GM12891 (cell line): Measurements from ENCODE around the gene GLTP.

Experiments
- DNase-seq: peaks from one replicate; pipeline ENCODE4 v3.0.0; 2011; ENCODE audit warnings: low spot score; ENCODE audit not compliant: insufficient read length
- FAIRE-seq: peaks from 2 replicates; lab custom pipeline; 2011; peaks lifted over from hg19 to GRCh38; lab: Jason Lieb, UNC
- PAX5 ChIP-seq: IDR thresholded peaks from 2 replicates; pipeline ENCODE4 v1.6.1; 2011; ENCODE audit warnings: low read length, moderate library complexity, mild to moderate bottlenecking; ENCODE audit not compliant: insufficient read depth, severe bottlenecking
- POLR2A ChIP-seq: IDR thresholded peaks from 2 replicates; pipeline ENCODE4 v1.6.1; 2011; ENCODE audit warnings: low read depth, low read length, control low read depth
- POLR2AphosphoS5 ChIP-seq: IDR thresholded peaks from 2 replicates; pipeline ENCODE4 v1.6.1; 2011; ENCODE audit warnings: low read depth, low read length, control low read depth
- POU2F2 ChIP-seq: IDR thresholded peaks from 2 replicates; pipeline ENCODE4 v1.6.1; 2011; ENCODE audit warnings: low read depth, mild to moderate bottlenecking, control low read depth, low read length, moderate library complexity
- SPI1 ChIP-seq: IDR thresholded peaks from 2 replicates; pipeline ENCODE4 v1.6.1; 2011; ENCODE audit warnings: low read depth, low read length, control low read depth
- TAF1 ChIP-seq: IDR thresholded peaks from 2 replicates; pipeline ENCODE4 v1.6.1; 2011; ENCODE audit warnings: low read depth, low read length, control low read depth

Gene GLTP

DNA sequence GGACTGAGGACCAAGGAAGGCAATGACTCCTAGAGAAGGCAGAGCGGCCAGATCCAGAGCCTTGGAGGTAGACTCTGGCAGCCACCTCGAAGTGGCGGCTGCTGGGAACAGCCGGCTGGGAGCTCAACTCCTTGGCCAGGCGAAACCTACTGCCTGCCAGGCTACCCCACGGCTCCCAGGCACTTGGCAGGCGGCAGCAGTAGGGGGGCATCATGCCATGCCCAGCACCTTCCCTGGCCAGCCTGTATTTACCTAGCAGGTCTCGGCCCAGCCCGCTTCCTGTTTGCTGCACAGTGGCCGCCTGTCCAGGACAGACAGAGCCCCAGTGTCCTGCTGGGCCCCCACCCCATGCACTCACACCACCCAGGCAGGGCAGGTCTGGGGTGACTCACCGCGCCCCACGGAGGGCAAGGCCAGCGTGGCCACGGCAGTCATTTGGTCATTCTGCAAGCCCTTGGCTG, 57.4 kb downstream of the GLTP start:
- FAIRE-seq, result no peak
- no peak for DNase-seq
- no peak for TF ChIP-seq POLR2A
- no peak for TF ChIP-seq PAX5
- no peak for TF ChIP-seq POU2F2
- TF ChIP-seq TAF1, result no peak
- TF ChIP-seq SPI1, result no peak
- TF ChIP-seq POLR2AphosphoS5, result no peak

DNA sequence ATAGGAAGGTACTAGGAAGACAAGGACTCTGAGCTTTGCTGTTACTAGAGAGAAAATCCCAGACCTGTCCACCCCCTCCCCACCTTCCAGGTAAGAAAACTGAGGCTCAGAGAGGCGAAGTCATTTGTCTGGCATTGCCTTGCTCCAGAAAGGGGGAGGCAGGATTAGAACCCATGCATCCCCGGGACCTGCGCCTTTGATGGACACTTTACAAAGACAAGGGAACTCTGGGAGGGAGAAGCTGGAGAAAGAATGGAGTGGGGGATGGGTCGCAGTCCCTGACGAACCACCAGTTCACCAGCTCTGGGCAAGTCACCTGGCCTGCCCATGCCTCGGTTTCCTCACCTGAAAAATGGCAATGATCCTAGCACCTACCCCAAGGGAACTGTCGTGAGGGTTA, 57.9 kb downstream of the GLTP start:
- DNase-seq (no peak), FAIRE-seq (no peak)
- TF ChIP-seq SPI1 (no peak), POLR2AphosphoS5 (no peak), POLR2A (no peak), TAF1 (no peak), POU2F2 (no peak), PAX5 (no peak)

DNA sequence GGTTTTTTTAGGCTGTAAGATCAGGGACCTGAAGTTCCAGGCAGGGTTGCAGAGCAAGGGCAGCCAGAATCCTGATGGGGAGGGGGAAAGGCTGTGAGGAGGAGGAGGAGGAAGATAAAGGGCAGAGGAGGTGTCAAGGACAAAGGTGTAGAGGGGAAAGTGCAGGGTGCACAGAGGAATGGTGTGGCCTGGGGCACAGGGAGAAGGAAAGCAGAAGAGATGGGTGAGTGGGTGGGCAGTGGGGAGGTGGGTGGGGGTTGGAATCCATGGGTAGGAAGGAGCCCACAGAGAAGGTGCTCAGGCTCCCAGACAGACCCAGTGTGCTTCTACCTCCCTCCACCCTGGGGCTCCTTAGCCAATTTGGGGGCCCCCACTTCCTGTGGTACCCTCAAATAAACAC, 58.4 kb downstream of the GLTP start:
- FAIRE-seq, result no peak
- no peak for DNase-seq
- TF ChIP-seq POLR2AphosphoS5, result no peak
- TF ChIP-seq POLR2A, result no peak
- no peak for TF ChIP-seq PAX5
- TF ChIP-seq POU2F2, result no peak
- TF ChIP-seq SPI1, result no peak
- no peak for TF ChIP-seq TAF1

DNA sequence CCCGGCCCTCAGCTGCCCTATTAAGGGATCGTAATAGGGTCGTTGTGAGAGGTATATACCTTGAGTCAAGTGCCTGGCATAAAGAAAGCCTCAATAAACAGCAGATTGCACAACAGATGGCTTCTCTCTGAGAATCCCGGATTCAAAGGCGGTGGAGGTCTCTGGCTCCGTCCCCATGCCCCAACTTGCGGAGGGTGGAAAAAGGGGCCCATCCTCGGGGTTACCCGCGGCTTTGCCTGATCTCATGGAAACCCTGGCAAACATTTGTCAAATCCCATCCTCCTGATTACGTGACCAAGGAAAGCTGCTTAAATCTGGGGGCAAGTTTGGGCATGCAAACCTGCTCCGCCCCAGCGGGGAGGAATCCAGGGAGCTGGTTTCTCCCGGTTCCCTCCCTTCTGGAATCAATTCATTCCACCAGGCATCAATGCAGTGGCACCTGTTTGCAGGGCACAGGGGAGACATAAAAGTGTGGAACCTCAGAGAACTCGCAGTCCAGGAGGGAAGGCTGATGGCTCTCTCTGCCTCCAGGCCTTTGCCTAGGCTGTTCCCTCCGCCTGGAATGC, 59.4 kb downstream of the GLTP start:
- DNase-seq (no peak), FAIRE-seq (no peak)
- TF ChIP-seq POU2F2, result no peak
- TF ChIP-seq TAF1, result no peak
- no peak for TF ChIP-seq PAX5
- TF ChIP-seq SPI1, result no peak

DNA sequence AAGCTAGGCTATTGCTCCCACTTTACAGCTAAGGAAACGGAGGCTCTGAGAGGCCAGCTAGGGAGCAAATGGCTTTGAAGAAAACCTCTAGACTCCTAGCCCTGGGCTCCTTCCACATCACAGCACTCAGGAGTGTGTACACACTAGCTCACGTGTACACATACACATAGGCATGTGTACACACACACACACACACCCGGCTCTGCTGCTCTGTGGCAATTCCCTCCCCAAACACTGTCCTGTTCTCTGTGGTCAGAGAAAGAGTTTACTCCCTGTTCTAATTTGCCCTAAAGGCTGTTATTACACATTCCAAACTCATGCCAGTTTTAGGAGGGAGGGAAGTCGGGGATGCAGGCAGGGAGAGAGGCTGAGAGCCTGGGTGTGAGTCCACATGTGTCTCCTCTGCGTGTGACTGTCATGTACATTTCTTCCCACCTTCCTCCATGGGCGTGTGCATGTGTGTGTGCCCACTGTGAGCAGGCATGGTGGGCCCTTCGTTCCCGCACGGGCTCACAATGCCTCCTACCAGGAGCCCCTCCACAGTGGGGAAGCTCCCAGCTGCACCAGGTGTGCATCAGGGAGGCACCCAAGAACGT, 61.3 kb downstream of the GLTP start:
- no peak for FAIRE-seq
- DNase-seq, result no peak
- TF ChIP-seq POLR2A, result no peak
- no peak for TF ChIP-seq PAX5
- no peak for TF ChIP-seq TAF1
- TF ChIP-seq SPI1, result no peak
- no peak for TF ChIP-seq POU2F2
- TF ChIP-seq POLR2AphosphoS5, result no peak

DNA sequence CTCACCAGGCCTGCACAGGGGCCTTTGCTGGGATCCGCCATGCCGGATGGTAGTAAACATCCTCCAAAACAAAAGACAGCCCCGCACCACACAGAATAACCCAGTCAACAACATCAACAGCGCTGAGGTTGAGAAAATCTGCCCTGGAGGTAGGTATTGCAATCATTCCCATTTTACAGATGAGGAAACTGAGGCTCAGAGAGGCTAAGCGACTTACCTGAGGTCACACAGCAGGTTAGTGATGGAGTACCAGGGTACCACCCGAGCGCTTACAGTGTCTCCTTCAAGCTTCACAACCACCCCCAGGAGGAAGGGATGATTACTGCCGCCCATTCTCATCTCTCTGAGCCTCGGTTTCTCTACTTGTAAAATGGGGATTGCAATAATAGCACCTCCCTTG, 62.1 kb downstream of the GLTP start:
- no peak for TF ChIP-seq POLR2A
- TF ChIP-seq POU2F2, result no peak
- no peak for TF ChIP-seq PAX5
- TF ChIP-seq SPI1, result no peak
- no peak for TF ChIP-seq TAF1
- no peak for TF ChIP-seq POLR2AphosphoS5
- FAIRE-seq, result no peak

DNA sequence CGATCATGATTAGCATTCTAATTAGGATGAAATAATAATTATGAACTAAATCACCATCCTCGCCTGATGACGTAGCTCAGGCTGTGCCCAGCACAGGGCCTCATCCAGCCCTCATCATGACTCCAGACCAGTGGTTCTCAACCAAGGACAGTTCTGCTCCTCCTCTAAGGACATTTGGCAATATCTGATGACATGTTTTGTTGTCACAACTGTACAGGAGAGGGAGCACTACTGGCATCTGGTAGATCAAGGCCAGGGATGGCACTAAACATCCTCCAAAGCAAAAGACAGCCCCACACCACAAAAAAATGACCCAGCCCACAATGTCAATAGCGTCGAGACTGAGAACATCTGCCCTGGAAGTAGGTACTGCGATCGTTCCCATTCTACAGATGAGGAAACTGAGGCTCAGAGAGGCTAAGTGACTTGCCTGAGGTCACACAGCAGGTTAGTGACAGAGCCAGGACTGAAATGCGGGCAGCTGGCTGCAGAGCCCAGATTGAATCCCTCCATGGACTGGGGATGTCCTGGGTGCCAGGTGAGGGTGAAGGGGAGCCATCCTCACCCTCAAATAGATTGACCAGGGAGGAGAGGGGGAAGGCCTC, 62.6 kb downstream of the GLTP start:
- DNase-seq, result no peak
- TF ChIP-seq SPI1 (no peak), POU2F2 (no peak), PAX5 (no peak), POLR2AphosphoS5 (no peak), TAF1 (no peak), POLR2A (no peak)
- FAIRE-seq, result no peak

More for the DNA sequence above, 62.1 kb downstream of the GLTP start:
- DNase-seq, result no peak

DNA sequence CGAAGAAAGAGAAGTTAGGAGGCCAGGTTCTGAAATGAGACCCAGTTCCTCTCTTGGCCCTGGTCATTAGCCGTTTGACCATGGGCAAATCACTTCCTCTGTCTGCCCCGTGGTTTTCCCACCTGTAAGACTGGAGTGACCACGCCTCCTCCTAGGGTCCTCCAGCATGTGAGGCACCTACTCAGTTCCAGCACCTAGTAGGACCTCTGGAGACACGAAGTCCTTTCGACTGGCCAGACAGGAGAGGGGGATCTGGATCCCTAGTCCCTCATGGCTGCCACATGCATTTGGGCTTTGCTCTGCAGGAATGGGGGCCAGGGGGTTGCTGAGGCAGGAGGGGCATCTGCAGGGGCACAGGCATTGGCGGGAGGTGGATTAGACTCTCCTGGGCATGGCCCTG, 63.5 kb downstream of the GLTP start:
- TF ChIP-seq POLR2A (no peak), POLR2AphosphoS5 (no peak), SPI1 (no peak), POU2F2 (no peak), TAF1 (no peak), PAX5 (no peak)
- FAIRE-seq, result no peak
- no peak for DNase-seq

DNA sequence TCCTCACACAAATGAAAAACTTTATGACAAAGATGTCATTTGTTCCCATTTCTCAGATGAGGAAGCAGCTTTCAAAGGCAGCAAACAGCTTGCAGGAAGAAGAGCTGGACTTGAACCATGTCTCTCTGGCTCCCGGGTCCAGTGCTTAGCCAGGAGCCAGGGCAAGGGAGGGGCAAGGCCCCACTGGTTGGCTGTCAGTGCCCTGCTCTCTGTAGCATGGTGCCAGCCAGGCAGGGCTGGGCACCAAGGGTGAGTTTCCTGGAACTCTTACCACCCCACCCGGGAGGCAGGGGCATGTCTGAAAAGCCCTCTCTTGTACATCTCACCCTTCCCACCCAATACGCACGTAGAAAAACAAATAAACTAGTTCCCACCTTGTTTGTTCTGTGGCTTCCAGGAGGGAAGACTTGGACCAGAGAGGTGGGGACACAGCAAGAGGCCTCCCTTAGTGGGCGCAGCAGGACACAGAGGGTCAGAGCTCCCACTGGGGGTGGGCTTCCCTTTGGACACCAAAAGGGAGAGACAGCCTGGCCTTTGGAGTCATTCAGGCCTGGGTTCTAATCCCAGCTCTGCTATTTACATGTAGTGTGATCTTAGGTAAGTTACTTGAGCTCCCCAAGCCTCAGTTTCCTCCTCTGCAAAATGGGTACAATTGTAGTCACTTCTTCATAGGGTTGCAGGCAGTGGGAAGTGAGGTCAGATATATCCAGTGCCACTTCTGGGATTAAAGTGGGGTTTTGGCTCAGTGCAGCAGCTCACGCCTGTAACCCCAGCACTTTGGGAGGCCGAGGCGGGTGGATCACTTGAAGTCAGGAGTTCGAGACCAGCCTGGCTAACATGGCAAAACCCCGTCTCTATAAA, 64.4 kb downstream of the GLTP start:
- TF ChIP-seq SPI1 (no peak), PAX5 (no peak), POLR2A (no peak), POU2F2 (no peak), POLR2AphosphoS5 (no peak), TAF1 (no peak)
- DNase-seq (no peak), FAIRE-seq (no peak)

DNA sequence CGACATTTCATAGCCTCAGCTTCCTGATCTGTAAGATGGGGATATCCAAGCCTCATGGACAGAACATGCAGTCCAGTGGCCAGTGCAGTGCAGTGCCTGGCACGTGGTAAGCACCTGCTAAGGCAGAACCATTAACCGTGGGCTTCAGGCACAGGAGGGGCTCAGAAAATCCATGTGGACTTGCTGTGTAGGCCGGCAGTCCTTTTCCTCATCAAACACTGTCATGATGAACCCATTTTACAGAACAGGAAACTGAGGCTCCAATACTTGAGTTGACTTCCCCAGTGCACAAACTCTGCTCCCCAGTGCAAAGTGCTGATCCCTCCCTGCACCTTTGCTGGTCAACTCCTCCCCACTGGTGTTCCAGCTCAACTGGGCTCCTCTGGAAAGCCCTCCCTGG, 65.1 kb downstream of the GLTP start:
- FAIRE-seq (no peak), DNase-seq (no peak)
- TF ChIP-seq SPI1 (no peak), PAX5 (no peak), TAF1 (no peak), POLR2AphosphoS5 (no peak), POU2F2 (no peak), POLR2A (no peak)
